GM20000 (cell line): ENCODE measurements around the gene CLEC4M.

Source experiments
- DNase-seq: peaks from one replicate; pipeline ENCODE4 v3.0.0; 2012; ENCODE audit warnings: low spot score
- CTCF ChIP-seq: IDR thresholded peaks from 2 replicates; pipeline ENCODE4 v1.5.1; 2012; ENCODE audit warnings: mild to moderate bottlenecking, control low read depth; ENCODE audit errors: extremely low read depth, missing control alignments

Gene CLEC4M

GRCh38 chr19:7762719-7763293, at the start of gene CLEC4M:
Gene CLEC4M, plus strand, starts transcription at chr19:7763243. Its CDS starts 24 bp downstream, at chr19:7763267.
- DNase-seq = no peak
- no peak for TF ChIP-seq CTCF

GRCh38 chr19:7715671-7716070, 47.4 kb upstream of the CLEC4M start:
- no peak for TF ChIP-seq CTCF

GRCh38 chr19:7716762-7717161, 46.3 kb upstream of the CLEC4M start:
- no peak for TF ChIP-seq CTCF
- no peak for DNase-seq

More at GRCh38 chr19:7715671-7716070, 47.4 kb upstream of the CLEC4M start:
- no peak for DNase-seq

GRCh38 chr19:7718668-7719067, 44.4 kb upstream of the CLEC4M start:
- no peak for TF ChIP-seq CTCF
- DNase-seq = no peak

- TF ChIP-seq CTCF = no peak
- DNase-seq = no peak
These were observed 42.7 kb upstream of the CLEC4M start for GRCh38 chr19:7720351-7720750.

- DNase-seq = no peak
- TF ChIP-seq CTCF = no peak
These were observed 40.8 kb upstream of the CLEC4M start for GRCh38 chr19:7722231-7722651.

GRCh38 chr19:7725791-7726190, 37.3 kb upstream of the CLEC4M start:
- TF ChIP-seq CTCF = no peak
- no peak for DNase-seq
